HepG2 (cell line): ENCODE data around the gene TRMT10C. TPM values are rescaled to one million over a fixed set of nuclear protein-coding genes. Genes with fewer than 3 reads are reported as not detected.

Source experiments
- BHLHE40 ChIP-seq: IDR thresholded peaks from 2 replicates; pipeline ENCODE4 v1.6.1; 2011; ENCODE audit warnings: low read length, improper control_type of control experiment
- DMAP1 ChIP-seq: IDR thresholded peaks from 2 replicates; pipeline ENCODE4 v1.6.1; 2016
- SMARCE1 ChIP-seq: fragments of 450-650 bp; IDR thresholded peaks from 2 replicates; pipeline ENCODE4 v1.6.1; 2017; ENCODE audit warnings: borderline replicate concordance
- TMF1 ChIP-seq: sonication (generic); formaldehyde crosslinking; IDR thresholded peaks from 2 replicates; pipeline ENCODE4 v1.8.1; 2022; ENCODE audit warnings: low read depth, missing genetic modification reagents
- ZFP90 ChIP-seq: sonication (generic); formaldehyde crosslinking; IDR thresholded peaks from 2 replicates; pipeline ENCODE4 v1.8.0; 2022; ENCODE audit warnings: missing genetic modification reagents, mild to moderate bottlenecking, inconsistent platforms, borderline replicate concordance
- ZNF251 ChIP-seq: sonication (generic); formaldehyde crosslinking; IDR thresholded peaks from 2 replicates; pipeline ENCODE4 v1.9.0; 2021; ENCODE audit warnings: mild to moderate bottlenecking, missing genetic modification reagents
- ZNF564 ChIP-seq: sonication (generic); formaldehyde crosslinking; IDR thresholded peaks from 2 replicates; pipeline ENCODE4 v1.8.1; 2023; ENCODE audit warnings: mild to moderate bottlenecking, missing genetic modification reagents
- polyA plus RNA-seq, 8 experiments: library from polyadenylated mRNA; depleted of rRNA in 3 of 8; stranded (reverse) in 7 of 8; unstranded in 1 of 8; fragments of >200 nt; fragmentation: Illumina TruSeq in 4 of 8; extraction: Trizol in 4 of 8; gene quantifications; 2 replicates each; pipeline versions ENCODE4 v1.2.1 to v1.2.3, GENCODE V29; 2011 to 2016; ENCODE audit warnings: low read depth in 4 of 8, missing spikeins in 1 of 8, mixed read lengths in 1 of 8; ENCODE audit not compliant: insufficient read depth in 1 of 8
- total RNA-seq, 5 experiments: library from RNA; depleted of rRNA; stranded (reverse); fragments of >200 nt; fragmentation: Illumina TruSeq; extraction: Trizol; gene quantifications; 2 replicates each; pipeline ENCODE4 v1.2.3, GENCODE V29; 2016; ENCODE audit warnings: low read depth in 1 of 5
- TF ChIP-seq, protein P1 (sequence below): sonication (generic); formaldehyde crosslinking; IDR thresholded peaks from 2 replicates; pipeline ENCODE4 v1.4.0; 2020; ENCODE audit warnings: missing genetic modification reagents
- TF ChIP-seq, protein P2 (sequence below): IDR thresholded peaks from 2 replicates; pipeline ENCODE4 v1.6.1; 2016; ENCODE audit warnings: control low read depth
- TF ChIP-seq, protein P3 (sequence below): sonication (generic); formaldehyde crosslinking; IDR thresholded peaks from 2 replicates; pipeline ENCODE4 v1.5.1; 2020; ENCODE audit warnings: mild to moderate bottlenecking, missing genetic modification reagents, moderate library complexity
- TF ChIP-seq, protein P4 (sequence below): sonication (generic); formaldehyde crosslinking; IDR thresholded peaks from 2 replicates; pipeline ENCODE4 v1.4.0; 2020; ENCODE audit warnings: mild to moderate bottlenecking, missing genetic modification reagents
- TF ChIP-seq, protein P5 (sequence below): fragments of 450-650 bp; IDR thresholded peaks from 2 replicates; pipeline ENCODE4 v1.6.1; 2017

TRMT10C gene
- total and polyA plus RNA-seq, 2 of the 13 experiments (the other 11 are each of a cell fraction or from before 2014, with no cell fraction given) = 10.8 to 39.2 TPM

DNA sequence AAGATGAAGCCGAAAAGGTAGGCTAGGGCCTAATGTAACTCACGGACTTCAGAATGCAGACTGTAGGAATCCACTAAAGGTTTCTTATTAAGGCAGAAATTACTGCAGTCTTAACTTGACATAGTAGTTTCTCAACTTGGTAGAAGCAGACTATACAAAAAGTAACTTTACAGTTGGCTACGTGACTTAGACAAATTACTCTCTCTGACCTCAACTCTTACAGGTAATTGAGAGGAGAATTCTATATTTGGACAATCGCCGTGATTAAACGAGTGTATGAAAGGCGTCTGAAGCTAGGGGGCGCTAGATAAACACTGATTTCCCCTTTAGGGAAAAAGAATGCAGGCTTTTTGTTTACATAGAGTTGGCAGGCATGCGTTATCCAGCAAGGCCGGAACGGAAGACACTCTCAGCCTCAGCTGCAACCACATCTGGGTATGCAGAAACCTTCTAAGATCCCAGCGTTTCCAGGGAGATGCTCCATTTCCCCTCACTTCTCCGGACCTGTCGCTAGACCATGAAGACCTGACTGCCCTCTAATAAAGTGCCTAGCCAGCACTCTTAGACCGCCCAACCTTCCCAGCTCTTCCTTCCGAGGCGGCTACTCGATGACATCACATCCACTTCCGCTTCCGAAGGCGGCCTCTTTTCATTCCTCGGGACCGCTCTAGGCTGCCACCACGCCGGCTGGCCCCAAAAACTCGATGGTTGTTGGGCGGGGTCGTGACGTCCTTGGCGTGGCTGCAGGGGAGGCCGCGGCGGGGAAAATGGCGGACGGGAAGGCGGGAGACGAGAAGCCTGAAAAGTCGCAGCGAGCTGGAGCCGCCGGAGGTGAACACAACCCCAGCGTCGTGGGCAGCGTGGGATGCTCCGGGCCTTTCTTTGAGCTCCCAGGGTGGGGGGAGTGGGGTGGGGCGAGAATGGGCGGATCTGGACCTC, 12.1 kb downstream of the TRMT10C start, which contains the start of gene PCNP (continued):
- TF ChIP-seq, protein P1, sequence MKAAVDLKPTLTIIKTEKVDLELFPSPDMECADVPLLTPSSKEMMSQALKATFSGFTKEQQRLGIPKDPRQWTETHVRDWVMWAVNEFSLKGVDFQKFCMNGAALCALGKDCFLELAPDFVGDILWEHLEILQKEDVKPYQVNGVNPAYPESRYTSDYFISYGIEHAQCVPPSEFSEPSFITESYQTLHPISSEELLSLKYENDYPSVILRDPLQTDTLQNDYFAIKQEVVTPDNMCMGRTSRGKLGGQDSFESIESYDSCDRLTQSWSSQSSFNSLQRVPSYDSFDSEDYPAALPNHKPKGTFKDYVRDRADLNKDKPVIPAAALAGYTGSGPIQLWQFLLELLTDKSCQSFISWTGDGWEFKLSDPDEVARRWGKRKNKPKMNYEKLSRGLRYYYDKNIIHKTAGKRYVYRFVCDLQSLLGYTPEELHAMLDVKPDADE = no peak
- TF ChIP-seq, protein P2, sequence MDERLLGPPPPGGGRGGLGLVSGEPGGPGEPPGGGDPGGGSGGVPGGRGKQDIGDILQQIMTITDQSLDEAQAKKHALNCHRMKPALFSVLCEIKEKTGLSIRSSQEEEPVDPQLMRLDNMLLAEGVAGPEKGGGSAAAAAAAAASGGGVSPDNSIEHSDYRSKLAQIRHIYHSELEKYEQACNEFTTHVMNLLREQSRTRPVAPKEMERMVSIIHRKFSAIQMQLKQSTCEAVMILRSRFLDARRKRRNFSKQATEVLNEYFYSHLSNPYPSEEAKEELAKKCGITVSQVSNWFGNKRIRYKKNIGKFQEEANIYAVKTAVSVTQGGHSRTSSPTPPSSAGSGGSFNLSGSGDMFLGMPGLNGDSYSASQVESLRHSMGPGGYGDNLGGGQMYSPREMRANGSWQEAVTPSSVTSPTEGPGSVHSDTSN (CRISPR knock-in tag) = no peak
- TF ChIP-seq ZNF564 (CRISPR knock-in tag) (no peak; the same call in 1 of the 2 replicates), DMAP1 (peak; percentile 93), BHLHE40 (no peak), ZNF251 (CRISPR knock-in tag) (no peak), SMARCE1 (no peak), TMF1 (CRISPR knock-in tag) (peak; percentile 34; the same call in 1 of the 2 replicates), ZFP90 (CRISPR knock-in tag) (no peak)
- TF ChIP-seq, protein P3, sequence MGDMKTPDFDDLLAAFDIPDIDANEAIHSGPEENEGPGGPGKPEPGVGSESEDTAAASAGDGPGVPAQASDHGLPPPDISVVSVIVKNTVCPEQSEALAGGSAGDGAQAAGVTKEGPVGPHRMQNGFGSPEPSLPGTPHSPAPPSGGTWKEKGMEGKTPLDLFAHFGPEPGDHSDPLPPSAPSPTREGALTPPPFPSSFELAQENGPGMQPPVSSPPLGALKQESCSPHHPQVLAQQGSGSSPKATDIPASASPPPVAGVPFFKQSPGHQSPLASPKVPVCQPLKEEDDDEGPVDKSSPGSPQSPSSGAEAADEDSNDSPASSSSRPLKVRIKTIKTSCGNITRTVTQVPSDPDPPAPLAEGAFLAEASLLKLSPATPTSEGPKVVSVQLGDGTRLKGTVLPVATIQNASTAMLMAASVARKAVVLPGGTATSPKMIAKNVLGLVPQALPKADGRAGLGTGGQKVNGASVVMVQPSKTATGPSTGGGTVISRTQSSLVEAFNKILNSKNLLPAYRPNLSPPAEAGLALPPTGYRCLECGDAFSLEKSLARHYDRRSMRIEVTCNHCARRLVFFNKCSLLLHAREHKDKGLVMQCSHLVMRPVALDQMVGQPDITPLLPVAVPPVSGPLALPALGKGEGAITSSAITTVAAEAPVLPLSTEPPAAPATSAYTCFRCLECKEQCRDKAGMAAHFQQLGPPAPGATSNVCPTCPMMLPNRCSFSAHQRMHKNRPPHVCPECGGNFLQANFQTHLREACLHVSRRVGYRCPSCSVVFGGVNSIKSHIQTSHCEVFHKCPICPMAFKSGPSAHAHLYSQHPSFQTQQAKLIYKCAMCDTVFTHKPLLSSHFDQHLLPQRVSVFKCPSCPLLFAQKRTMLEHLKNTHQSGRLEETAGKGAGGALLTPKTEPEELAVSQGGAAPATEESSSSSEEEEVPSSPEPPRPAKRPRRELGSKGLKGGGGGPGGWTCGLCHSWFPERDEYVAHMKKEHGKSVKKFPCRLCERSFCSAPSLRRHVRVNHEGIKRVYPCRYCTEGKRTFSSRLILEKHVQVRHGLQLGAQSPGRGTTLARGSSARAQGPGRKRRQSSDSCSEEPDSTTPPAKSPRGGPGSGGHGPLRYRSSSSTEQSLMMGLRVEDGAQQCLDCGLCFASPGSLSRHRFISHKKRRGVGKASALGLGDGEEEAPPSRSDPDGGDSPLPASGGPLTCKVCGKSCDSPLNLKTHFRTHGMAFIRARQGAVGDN (CRISPR knock-in tag) = peak; percentile 85
- TF ChIP-seq, protein P4, sequence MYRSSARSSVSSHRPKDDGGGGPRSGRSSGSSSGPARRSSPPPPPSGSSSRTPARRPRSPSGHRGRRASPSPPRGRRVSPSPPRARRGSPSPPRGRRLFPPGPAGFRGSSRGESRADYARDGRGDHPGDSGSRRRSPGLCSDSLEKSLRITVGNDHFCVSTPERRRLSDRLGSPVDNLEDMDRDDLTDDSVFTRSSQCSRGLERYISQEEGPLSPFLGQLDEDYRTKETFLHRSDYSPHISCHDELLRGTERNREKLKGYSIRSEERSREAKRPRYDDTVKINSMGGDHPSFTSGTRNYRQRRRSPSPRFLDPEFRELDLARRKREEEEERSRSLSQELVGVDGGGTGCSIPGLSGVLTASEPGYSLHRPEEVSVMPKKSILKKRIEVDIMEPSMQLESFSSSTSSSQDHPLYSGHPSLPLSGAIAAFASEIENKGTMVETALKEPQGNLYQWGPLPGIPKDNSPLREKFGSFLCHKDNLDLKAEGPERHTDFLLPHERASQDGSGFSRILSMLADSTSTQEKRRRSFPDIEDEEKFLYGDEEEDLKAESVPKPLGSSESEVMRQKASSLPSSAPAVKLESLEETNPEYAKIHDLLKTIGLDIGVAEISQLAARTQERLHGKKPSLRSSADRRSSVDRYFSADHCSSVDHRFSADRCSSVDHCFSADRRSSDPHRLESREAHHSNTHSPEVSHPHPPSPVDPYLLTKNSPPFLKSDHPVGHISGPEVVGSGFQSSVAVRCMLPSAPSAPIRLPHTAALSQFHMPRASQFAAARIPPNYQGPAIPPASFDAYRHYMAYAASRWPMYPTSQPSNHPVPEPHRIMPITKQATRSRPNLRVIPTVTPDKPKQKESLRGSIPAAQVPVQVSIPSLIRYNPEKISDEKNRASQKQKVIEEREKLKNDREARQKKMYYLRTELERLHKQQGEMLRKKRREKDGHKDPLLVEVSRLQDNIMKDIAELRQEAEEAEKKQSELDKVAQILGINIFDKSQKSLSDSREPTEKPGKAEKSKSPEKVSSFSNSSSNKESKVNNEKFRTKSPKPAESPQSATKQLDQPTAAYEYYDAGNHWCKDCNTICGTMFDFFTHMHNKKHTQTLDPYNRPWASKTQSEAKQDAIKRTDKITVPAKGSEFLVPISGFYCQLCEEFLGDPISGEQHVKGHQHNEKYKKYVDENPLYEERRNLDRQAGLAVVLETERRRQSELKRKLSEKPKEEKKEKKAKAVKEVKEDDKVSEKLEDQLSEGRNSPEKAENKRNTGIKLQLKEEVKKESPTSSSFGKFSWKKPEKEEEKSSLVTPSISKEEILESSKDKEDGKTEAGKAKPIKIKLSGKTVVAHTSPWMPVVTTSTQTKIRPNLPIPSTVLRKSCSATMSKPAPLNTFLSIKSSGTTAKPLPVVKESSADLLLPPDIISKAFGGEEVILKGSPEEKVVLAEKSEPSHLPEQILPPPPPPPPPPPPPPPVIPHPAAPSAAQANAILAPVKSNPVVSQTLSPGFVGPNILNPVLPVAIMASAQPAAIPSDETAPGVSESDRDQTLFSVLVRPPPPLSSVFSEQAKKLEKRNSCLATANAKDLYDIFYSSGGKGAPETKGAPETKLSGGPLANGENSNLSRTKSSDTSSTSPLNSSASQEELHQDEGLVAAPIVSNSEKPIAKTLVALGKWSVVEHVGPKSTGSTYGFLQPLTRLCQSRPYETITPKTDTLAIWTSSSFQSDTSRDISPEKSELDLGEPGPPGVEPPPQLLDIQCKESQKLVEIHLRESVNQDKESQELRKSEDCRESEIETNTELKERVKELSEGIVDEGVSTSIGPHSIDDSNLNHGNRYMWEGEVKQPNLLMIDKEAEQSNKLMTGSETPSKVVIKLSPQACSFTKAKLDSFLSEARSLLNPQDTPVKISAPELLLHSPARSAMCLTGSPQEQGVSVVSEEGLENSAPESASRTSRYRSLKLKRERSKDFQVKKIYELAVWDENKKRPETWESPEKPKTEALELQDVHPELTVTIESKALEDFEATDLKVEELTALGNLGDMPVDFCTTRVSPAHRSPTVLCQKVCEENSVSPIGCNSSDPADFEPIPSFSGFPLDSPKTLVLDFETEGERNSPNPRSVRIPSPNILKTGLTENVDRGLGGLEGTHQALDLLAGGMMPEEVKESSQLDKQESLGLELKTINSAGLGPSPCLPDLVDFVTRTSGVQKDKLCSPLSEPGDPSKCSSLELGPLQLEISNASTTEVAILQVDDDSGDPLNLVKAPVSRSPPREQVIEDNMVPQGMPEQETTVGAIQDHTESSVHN (CRISPR knock-in tag) = no peak
- TF ChIP-seq, protein P5, sequence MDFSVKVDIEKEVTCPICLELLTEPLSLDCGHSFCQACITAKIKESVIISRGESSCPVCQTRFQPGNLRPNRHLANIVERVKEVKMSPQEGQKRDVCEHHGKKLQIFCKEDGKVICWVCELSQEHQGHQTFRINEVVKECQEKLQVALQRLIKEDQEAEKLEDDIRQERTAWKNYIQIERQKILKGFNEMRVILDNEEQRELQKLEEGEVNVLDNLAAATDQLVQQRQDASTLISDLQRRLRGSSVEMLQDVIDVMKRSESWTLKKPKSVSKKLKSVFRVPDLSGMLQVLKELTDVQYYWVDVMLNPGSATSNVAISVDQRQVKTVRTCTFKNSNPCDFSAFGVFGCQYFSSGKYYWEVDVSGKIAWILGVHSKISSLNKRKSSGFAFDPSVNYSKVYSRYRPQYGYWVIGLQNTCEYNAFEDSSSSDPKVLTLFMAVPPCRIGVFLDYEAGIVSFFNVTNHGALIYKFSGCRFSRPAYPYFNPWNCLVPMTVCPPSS = no peak
